Panc1 (cell line): ENCODE measurements around the gene COIL. TPM values are rescaled to one million over a fixed set of nuclear protein-coding genes. Genes with fewer than 3 reads are reported as not detected.
"Not testable (repeated sequence)": the region's sequence is repeated elsewhere in the genome, so short reads cannot be mapped to it uniquely, and the experiment has no call there.

Experiments used
- ATAC-seq: fragments of 200-7000 bp; cut with Tn5 transposase; 2 replicates; pipeline ENCODE4 v1.9.1; 2020; ENCODE audit warnings: mild to moderate bottlenecking, moderate library complexity
- BruUV-seq: library from RNA; stranded (reverse); fragments of 400-500 nt; replicated peaks from 2 replicates; lab custom pipeline; 2021; lab: Mats Ljungman, UMichigan
- CTCF ChIA-PET: fragments of 300-600 bp; sonication (Branson Sonifier 250); formaldehyde crosslinking; loops from one replicate; lab custom pipeline; 2022; ENCODE audit warnings: antibody characterized with exemption; lab: Charles Lee
- POLR2A ChIA-PET: fragments of 300-600 bp; sonication (Branson Sonifier 250); formaldehyde crosslinking; loops from one replicate; lab custom pipeline; 2022; ENCODE audit warnings: antibody characterized with exemption; lab: Charles Lee
- DNase-seq: peaks from one replicate; pipeline ENCODE4 v3.0.0-alpha.2; 2010; ENCODE audit warnings: low read depth, low spot score
- H3K27ac ChIP-seq: 2 replicates; pipeline ENCODE4 v1.5.1; 2011; ENCODE audit warnings: mild to moderate bottlenecking, low read length, inconsistent platforms
- H3K27me3 ChIP-seq: fragments of 200-500 bp; sonication (Bioruptor generic); 2 replicates; pipeline ENCODE4 v1.6.0; 2014; ENCODE audit warnings: low read length, inconsistent platforms; ENCODE audit not compliant: control insufficient read depth, insufficient read depth
- H3K36me3 ChIP-seq: fragments of 200-500 bp; sonication (Bioruptor generic); 2 replicates; pipeline ENCODE4 v1.5.1; 2014; ENCODE audit warnings: inconsistent platforms, mild to moderate bottlenecking, low read length, moderate library complexity; ENCODE audit not compliant: control insufficient read depth, insufficient read depth
- H3K4me1 ChIP-seq: 2 replicates; pipeline ENCODE4 v1.5.1; 2011; ENCODE audit warnings: inconsistent platforms, mild to moderate bottlenecking, low read length, moderate library complexity; ENCODE audit not compliant: control insufficient read depth, insufficient read depth
- H3K4me3 ChIP-seq, 2 experiments: 2 replicates each; pipeline ENCODE4 v1.5.1; 2011 to 2012; ENCODE audit warnings: low read depth in 2 of 2, low read length in 2 of 2, mild to moderate bottlenecking in 2 of 2, inconsistent platforms in 1 of 2, moderate library complexity in 1 of 2
- H3K9me3 ChIP-seq: fragments of 200-500 bp; sonication (Bioruptor generic); 2 replicates; pipeline ENCODE4 v1.5.1; 2014; ENCODE audit warnings: low read depth, mild to moderate bottlenecking, inconsistent platforms, low read length, moderate library complexity; ENCODE audit not compliant: control insufficient read depth, insufficient read depth
- CTCF ChIP-seq: fragments of 450-650 bp; IDR thresholded peaks from 2 replicates; pipeline ENCODE4 v1.5.1; 2017; ENCODE audit warnings: mild to moderate bottlenecking
- POLR2AphosphoS5 ChIP-seq: IDR thresholded peaks from 2 replicates; pipeline ENCODE4 v1.6.1; 2012; ENCODE audit warnings: mild to moderate bottlenecking, low read depth, low read length, moderate library complexity
- REST ChIP-seq, 2 experiments: IDR thresholded peaks; 2 replicates each; pipeline ENCODE4 v1.6.1; 2011 to 2012; ENCODE audit warnings: low read depth in 2 of 2, control low read depth in 1 of 2, low read length in 1 of 2, mild to moderate bottlenecking in 1 of 2, moderate library complexity in 1 of 2; ENCODE audit not compliant: insufficient read depth in 1 of 2
- SIN3A ChIP-seq: IDR thresholded peaks from 2 replicates; pipeline ENCODE4 v1.6.1; 2012; ENCODE audit warnings: low read depth, mild to moderate bottlenecking, low read length, moderate library complexity, borderline replicate concordance; ENCODE audit not compliant: insufficient read depth
- TCF7L2 ChIP-seq: IDR thresholded peaks from 2 replicates; pipeline ENCODE4 v1.6.1; 2011; ENCODE audit warnings: mild to moderate bottlenecking, low read depth, low read length, inconsistent platforms
- in situ Hi-C: cut with HindIII; loops from 2 replicates; pipeline ENCODE4 v1.10.0; 2016; ENCODE audit warnings: low sequenced_read_pairs, low pct_unique_long_range_greater_than_20kb
- intact Hi-C: fragments of 100-400 bp; cut with micrococcal nuclease; formaldehyde crosslinking; loops from one replicate; pipeline ENCODE4 v1.10.0; 2022; ENCODE audit not compliant: unreplicated experiment
- total RNA-seq: library from RNA; stranded (reverse); gene quantifications from one replicate; pipeline ENCODE4 v1.2.1, GENCODE V29; 2021; ENCODE audit not compliant: unreplicated experiment

COIL gene
- total RNA-seq, 1 experiment from 2014 or later, result 32.9 TPM

- BruUV-seq, result no TSS peak
- in situ Hi-C loops, result no loop called here
- CTCF ChIA-PET, result no interaction called here
Measured at GRCh38 chr17:56970974-56971373, 10.1 kb upstream of the COIL start.

GRCh38 chr17:56966338-56966737 is 5.5 kb upstream of the COIL start:
- no peaks in the 10 kb centered on the region for H3K4me1 ChIP-seq
- POLR2A ChIA-PET, result no interaction called here
- in situ Hi-C loops, result no loop called here
- ATAC-seq (no peak), DNase-seq (no peak)
- no peaks in the 10 kb centered on the region for H3K27me3 ChIP-seq
- CTCF ChIA-PET, result no interaction called here
- TF ChIP-seq POLR2AphosphoS5, result no peak
- no peaks in the 10 kb centered on the region for H3K36me3 ChIP-seq
- no peaks in the 10 kb centered on the region for H3K9me3 ChIP-seq
- intact Hi-C loops, result no loop called here
- no peak overlapping the region for H3K27ac ChIP-seq
- BruUV-seq, result no TSS peak
- H3K4me3 ChIP-seq, result no peak overlapping the region

More at GRCh38 chr17:56970974-56971373, 10.1 kb upstream of the COIL start:
- intact Hi-C loops, result no loop called here
- POLR2A ChIA-PET, result interaction anchor here (0.7 kb wide), 1 partner anchor 125 kb away, joined by 4 read pairs; no protein-coding TSS in a partner anchor
- Histone ChIP-seq H3K27ac (no peak overlapping the region), H3K9me3 (no peaks in the 10 kb centered on the region), H3K4me1 (no peaks in the 10 kb centered on the region), H3K36me3 (no peaks in the 10 kb centered on the region), H3K27me3 (no peaks in the 10 kb centered on the region), H3K4me3 (no peak overlapping the region)
- DNase-seq (no peak), ATAC-seq (no peak)
- no peak for TF ChIP-seq SIN3A
- no peak for TF ChIP-seq POLR2AphosphoS5
- TF ChIP-seq REST (IDR thresholded peaks at IDR 0.05; ENCODE audit: insufficient read depth in 1 of 2, low read depth in 2 of 2, low read length in 1 of 2), result no peak
- no peak for TF ChIP-seq TCF7L2
- TF ChIP-seq CTCF, result no peak

- BruUV-seq, H3K27ac ChIP-seq, POLR2A ChIA-PET, H3K4me3 ChIP-seq, H3K27me3 ChIP-seq, intact Hi-C loops, H3K36me3 ChIP-seq, DNase-seq, in situ Hi-C loops, ATAC-seq, H3K4me1 ChIP-seq, H3K9me3 ChIP-seq: not testable (repeated sequence)
- CTCF ChIA-PET, result interaction anchor here (0.6 kb wide), 1 partner anchor 145 kb away, joined by 8 read pairs; no protein-coding TSS in a partner anchor
Measured at GRCh38 chr17:56965681-56966080, 4.8 kb upstream of the COIL start.

- POLR2A ChIA-PET, ATAC-seq, H3K27me3 ChIP-seq, H3K4me1 ChIP-seq, H3K4me3 ChIP-seq, in situ Hi-C loops, BruUV-seq, intact Hi-C loops, H3K36me3 ChIP-seq, H3K9me3 ChIP-seq, H3K27ac ChIP-seq, DNase-seq: not testable (repeated sequence)
- CTCF ChIA-PET, result interaction anchor here (0.6 kb wide), 1 partner anchor 144 kb away, joined by 8 read pairs; no protein-coding TSS in a partner anchor
Measured at GRCh38 chr17:56965241-56965640, 4.4 kb upstream of the COIL start.
